ENCODE measurements around the gene VCAN. TPM values are rescaled to one million over a fixed set of nuclear protein-coding genes. Genes with fewer than 3 reads are reported as not detected.

The VCAN gene
- total and polyA plus RNA-seq, 2 of the 8 experiments (the other 6 are each of a cell fraction or from before 2014, with no cell fraction given): 146 to 404 TPM

GRCh38 chr5:83451955-83452354, 19.6 kb upstream of the VCAN start:
- Histone ChIP-seq H2BK20ac (ENCODE audit: low read length) (no peak overlapping the region), H4K91ac (replicated peaks; ENCODE audit: insufficient read length, low read length) (no peak overlapping the region), H3K56ac (replicated peaks; ENCODE audit: insufficient read length, low read depth, low read length) (no peak overlapping the region), H2BK120ac (replicated peaks; ENCODE audit: low read depth, low read length) (no peak overlapping the region), H3K23ac (ENCODE audit: insufficient read length) (no peak overlapping the region), H2BK15ac (ENCODE audit: low read length) (no peak overlapping the region), H3K18ac (ENCODE audit: extremely low read depth, low read length) (no peak overlapping the region), H2BK5ac (ENCODE audit: low read depth, low read length) (no peak overlapping the region), H3K27me3 (replicated peaks in 1 of 4; ENCODE audit: control insufficient read depth in 3 of 4, extremely low read depth in 1 of 4, insufficient read depth in 3 of 4, low read length in 3 of 4) (no peaks in the 10 kb centered on the region), H3K4ac (replicated peaks; ENCODE audit: insufficient read length, low read depth, low read length) (no peak overlapping the region), H3K4me3 (ENCODE audit: extremely low read depth in 1 of 4, insufficient read depth in 2 of 4, low read depth in 3 of 4, low read length in 4 of 4) (no peak overlapping the region), H3K79me1 (ENCODE audit: low read depth, low read length) (no peaks in the 10 kb centered on the region), H3K23me2 (ENCODE audit: low read depth, low read length) (no peaks in the 10 kb centered on the region), H3K27ac (ENCODE audit: low read depth, low read length) (no peak overlapping the region), H3K4me2 (ENCODE audit: insufficient read depth in 1 of 2, low read depth in 2 of 2, low read length in 2 of 2) (no peak overlapping the region), H4K8ac (ENCODE audit: extremely low read depth, insufficient read depth, low read length) (no peak overlapping the region), H4K20me1 (replicated peaks in 1 of 2; ENCODE audit: control insufficient read depth in 1 of 2, insufficient read depth in 2 of 2, low read length in 2 of 2) (no peaks in the 10 kb centered on the region), H3K9ac (replicated peaks in 1 of 4; ENCODE audit: extremely low read depth in 1 of 4, low read depth in 3 of 4, low read length in 3 of 4) (no peak overlapping the region), H4K5ac (ENCODE audit: insufficient read length, low read depth, low read length) (no peak overlapping the region), H3K14ac (ENCODE audit: insufficient read length) (no peak overlapping the region), H2AFZ (ENCODE audit: low read length) (0 out of 2 replicates have a peak overlapping the region, but pooled peaks have one; percentile 14), H3K4me1 (replicated peaks in 1 of 4; ENCODE audit: control insufficient read depth in 3 of 4, insufficient read depth in 4 of 4, low read length in 3 of 4) (peaks cover 0 to 7% (median 0%) of the 10 kb centered on the region in 4 experiments; a peak in 1 of 7 replicates), H3K9me3 (ENCODE audit: insufficient read depth in 2 of 2, low read depth in 1 of 2, low read length in 1 of 2) (0 out of 4 replicates have a peak, but pooled peaks cover 0 to 2% of the 10 kb centered on the region in 2 experiments), H3K79me2 (ENCODE audit: control insufficient read depth in 1 of 2, insufficient read depth in 2 of 2, low read length in 2 of 2) (no peaks in the 10 kb centered on the region), H3K36me3 (ENCODE audit: control insufficient read depth in 2 of 4, insufficient read depth in 4 of 4, low read length in 3 of 4) (no peaks in the 10 kb centered on the region), H2AK5ac (ENCODE audit: low read depth, low read length) (no peak overlapping the region), H2BK12ac (ENCODE audit: low read depth, low read length) (no peak overlapping the region)
- POLR2A ChIA-PET (ENCODE audit: partially characterized antibody): no interaction called here
- CTCF ChIA-PET (ENCODE audit: partially characterized antibody): interaction anchor here (2.3 kb wide), 1 partner anchor 22 kb away, joined by 8 read pairs; no protein-coding TSS in a partner anchor
- FAIRE-seq: no peak
- DNase-seq (ENCODE audit: low read depth in 1 of 2, low spot score in 2 of 2): no peak
- TF ChIP-seq SIX5 (IDR thresholded peaks at IDR 0.05; ENCODE audit: low read depth, low read length) (no peak), MAFK (IDR thresholded peaks at IDR 0.05; ENCODE audit: low read depth, low read length) (no peak), NANOG (IDR thresholded peaks at IDR 0.05; ENCODE audit: insufficient read depth, low read depth, low read length, poor library complexity, severe bottlenecking) (no peak), TEAD4 (IDR thresholded peaks at IDR 0.05; ENCODE audit: low read depth, low read length) (no peak), SIN3A (conservative IDR thresholded peaks at IDR 0.05 in 1 of 2, IDR thresholded peaks at IDR 0.05 in 1 of 2; ENCODE audit: low read depth in 1 of 2, low read length in 2 of 2) (no peak), RAD21 (IDR thresholded peaks at IDR 0.05 in 1 of 2, conservative IDR thresholded peaks at IDR 0.05 in 1 of 2; ENCODE audit: low read depth in 2 of 2, low read length in 2 of 2) (no peak), ATF2 (IDR thresholded peaks at IDR 0.05; ENCODE audit: low read length) (no peak), RBBP5 (IDR thresholded peaks at IDR 0.05; ENCODE audit: borderline replicate concordance, low read depth, low read length) (no peak), POLR2A (IDR thresholded peaks at IDR 0.05; ENCODE audit: control extremely low read depth in 1 of 2, low read depth in 2 of 2, low read length in 2 of 2) (no peak), RXRA (IDR thresholded peaks at IDR 0.05; ENCODE audit: insufficient read depth, low read depth, low read length) (no peak), SAP30 (IDR thresholded peaks at IDR 0.05; ENCODE audit: insufficient read depth, insufficient replicate concordance, low read length) (no peak), HDAC2 (IDR thresholded peaks at IDR 0.05; ENCODE audit: borderline replicate concordance in 1 of 2, low read depth in 2 of 2, low read length in 2 of 2) (no peak)

All from H1 (cell line).